MV-4-11 (cell line): ENCODE data around the gene DNAH12.
"Not testable (repeated sequence)": the region's sequence is repeated elsewhere in the genome, so short reads cannot be mapped to it uniquely, and the experiment has no call there.

Source experiments
- DNase-seq: peaks from one replicate; lab custom pipeline; 2025; lab: John Stamatoyannopoulos, UW

Gene DNAH12

DNA sequence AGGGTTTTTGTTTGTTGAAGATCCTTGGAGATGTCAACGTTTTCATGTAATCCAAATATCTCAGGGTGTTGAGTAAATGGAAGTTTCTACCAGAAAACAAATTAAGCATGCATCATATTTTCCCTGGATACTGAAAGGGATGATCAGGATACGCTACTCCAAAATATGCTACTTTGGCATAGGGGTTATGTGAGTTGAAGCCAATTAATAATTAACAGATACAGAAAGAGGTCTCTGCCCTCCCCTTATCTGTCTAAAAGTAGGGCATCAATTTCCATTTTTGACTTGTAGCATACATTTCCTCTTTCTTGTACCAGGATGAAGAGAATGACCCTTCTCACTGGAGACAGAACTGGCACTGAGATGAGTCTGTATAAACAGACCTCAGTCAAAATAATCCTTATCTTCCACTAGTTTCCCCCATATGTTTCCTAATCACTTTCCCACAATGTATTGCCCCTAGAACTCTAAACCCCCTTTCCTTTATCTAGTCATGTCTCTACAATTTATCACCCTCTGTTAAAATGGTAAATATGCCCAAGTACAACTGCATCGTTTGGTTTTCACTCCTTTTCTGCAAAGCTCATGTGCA lies 234.3 kb downstream of the DNAH12 start:
- no peak for DNase-seq

GRCh38 chr3:57303520-57303919 lies 240.6 kb downstream of the DNAH12 start:
- DNase-seq: not testable (repeated sequence)

DNA sequence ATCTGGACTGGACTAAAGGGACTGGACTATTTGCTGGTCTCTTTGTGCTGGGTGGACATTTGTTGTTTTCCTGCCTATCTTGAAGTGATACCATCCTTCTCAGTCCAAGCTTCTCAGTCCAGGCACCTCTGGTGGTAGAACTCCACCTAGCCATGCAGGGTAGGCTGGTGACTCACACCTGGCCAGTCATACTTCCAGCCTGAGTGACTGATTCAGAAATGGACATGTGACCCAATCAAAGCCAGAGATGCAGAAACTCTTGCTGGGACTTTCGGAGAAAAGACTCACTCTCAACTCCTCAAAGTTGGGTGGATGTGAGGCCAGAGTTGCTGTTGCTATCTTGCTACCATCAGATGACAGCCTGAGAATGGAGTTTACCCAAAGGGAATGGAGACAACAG lies 246.1 kb downstream of the DNAH12 start:
- no peak for DNase-seq

DNA sequence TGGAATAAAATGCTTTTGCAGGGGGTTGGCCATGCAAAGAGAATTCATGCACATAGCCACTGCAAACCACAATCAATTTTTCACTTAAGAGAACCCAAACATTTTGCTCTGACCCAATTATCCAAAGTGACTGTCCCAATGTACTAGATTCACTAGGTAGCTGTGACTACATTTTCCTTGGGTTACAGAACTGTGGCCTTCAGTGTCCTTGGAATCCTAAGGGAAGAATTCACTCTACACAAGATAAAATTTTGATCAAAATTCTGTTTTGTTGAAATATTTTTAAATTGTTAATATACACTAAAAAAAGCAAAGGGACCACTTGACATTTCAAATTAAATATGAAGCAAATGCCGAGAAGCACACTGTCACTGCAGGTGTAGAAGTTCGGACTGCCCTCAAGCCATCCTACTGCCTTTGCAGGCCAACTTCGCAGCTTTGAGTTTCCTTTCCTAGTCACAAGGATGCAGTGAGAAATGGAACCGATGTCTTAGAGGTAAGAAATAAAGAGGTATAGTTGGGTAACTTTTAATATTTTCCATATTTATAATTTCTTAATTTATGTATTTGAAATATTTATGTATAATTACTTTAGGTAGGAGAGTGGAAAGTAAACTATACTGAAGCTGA lies 251.1 kb downstream of the DNAH12 start:
- no peak for DNase-seq

DNA sequence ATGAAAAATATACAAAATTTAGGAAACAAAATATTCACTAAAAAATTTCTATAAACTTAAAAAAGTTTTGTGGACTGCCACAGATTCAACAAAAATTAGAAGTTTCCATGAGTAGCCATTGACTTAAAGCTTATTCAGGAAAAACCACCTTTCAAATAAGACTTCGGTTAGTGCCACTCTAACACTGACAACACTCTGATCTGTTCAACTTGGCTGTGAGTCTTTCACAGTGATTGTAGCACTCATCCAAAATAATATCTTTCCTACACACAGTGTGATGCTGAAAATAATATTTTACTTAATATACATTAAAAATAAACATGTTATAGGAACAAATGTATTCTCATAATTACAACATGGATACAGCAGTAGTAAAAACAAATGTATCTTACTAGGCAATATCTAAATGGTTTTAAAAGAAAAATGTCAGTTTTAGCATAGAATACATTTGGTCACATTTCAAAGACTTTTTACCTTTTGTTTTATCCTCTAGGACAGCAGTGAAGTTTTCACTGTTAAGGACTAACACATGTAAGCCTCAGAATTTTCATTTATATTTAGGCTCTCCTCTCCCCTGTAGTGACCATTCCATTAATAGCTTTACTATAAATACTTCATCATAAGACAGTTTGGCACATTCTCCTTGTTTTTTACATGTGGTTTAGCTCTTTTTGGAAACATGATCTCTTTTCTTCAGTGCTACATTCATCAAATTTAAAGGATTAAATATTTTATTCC lies 251.8 kb downstream of the DNAH12 start, which contains the start of gene ASB14:
ASB14 (minus strand) TSS at position 527 of the 738 bp plus-strand sequence. CDS start 652 bp downstream, outside the sequence.
- no peak for DNase-seq

GRCh38 chr3:57288403-57288802 lies 255.7 kb downstream of the DNAH12 start:
- DNase-seq: no peak

- DNase-seq: no peak
Observed at GRCh38 chr3:57287205-57287604, 256.9 kb downstream of the DNAH12 start.

- DNase-seq: no peak
Observed at GRCh38 chr3:57283334-57283733, 260.8 kb downstream of the DNAH12 start.

DNA sequence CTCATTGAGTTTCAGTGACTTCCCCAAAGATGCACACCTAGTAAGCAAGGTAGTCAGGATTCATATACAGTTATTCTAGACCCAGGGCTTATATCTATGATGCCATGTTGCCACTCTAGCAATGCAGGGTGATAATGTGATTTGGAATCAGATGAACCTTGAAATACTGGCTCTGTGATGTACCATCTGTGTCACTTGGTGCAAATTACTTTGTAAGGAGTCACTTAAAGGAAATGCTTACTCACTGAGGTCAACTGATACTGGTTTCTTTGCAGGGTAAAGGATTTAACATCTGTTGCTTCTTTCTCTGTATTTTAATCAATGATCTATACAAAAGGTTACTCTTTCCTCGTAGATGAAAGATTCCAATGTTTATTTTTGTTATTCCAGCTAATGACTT lies 262.4 kb downstream of the DNAH12 start:
- DNase-seq: peak; percentile 11

DNA sequence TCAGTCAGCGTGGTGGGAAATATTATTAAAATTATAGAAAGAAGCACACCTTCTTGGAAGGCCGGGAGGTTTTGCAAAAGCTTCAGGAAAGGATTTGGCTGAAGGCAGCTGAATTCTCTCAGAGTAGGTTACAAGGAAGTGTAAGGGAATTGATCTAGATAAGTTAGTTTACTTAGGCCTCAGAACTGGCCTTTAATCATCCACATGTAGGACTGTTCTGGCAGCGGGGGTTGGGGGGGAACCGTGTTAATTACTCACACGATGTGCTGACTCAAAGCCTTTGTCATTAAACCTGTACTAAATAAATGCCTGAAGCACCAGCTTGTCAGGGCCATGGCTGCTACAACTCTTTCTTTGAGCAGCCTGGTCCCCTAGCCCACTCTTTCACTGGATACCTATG lies 264.5 kb downstream of the DNAH12 start:
- DNase-seq: no peak

DNA sequence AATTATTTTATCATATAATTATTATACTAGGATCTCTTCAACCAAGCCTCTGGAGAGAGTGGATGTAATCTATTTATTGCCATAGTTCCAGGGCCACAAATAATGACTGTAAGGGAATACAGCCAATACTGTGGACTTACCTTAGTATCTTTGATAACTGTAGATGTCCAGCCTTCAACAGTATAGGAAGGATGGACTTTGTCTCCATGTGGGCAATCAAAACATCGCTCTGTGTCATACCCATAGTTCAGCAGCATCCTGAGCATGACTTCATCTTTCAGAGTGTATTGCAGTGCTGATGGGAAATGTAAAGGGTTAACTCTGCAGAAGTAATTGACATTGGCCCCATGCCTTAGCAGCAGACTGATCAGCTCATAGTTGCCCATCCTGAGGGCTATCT lies 265.9 kb downstream of the DNAH12 start:
- DNase-seq: no peak

GRCh38 chr3:57275393-57275792 lies 268.8 kb downstream of the DNAH12 start:
- no peak for DNase-seq

DNA sequence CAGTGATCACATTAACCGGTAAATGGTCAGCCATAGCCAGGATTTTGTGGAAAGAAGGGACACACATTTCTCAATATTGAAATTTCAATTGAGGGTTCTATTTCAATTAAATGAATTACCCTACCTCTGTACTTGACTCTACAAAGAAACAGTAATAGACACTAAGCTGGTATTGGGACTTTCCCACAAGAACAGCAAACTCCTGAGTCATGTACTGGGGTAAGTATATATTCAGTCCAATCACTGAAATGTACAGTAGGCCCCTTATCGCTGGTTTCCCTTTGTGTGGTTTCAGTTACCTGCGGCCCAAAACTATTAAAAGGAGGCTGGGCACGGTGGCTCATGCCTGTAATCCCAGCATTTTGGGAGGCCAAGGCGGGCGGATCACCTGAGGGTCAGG lies 269.3 kb downstream of the DNAH12 start:
- DNase-seq: no peak

DNA sequence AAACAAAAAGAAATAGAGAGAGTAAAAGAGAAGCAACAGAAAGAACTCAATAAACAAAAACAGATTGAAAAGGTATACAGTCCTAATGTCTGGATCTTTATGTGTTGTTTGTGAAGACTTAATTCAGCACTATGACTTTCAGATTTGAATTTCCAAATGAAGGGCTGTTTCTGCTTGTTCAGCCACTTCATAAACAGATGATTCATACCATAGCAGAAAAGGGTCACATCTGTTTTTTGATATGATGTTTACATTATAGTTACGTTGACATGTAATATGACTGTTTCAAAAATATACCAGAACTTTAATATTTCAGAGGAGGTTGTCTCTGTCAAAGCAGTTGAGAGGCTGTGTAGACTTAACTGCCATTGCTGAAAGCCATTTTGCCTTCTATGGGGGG lies 275.7 kb downstream of the DNAH12 start:
- DNase-seq: no peak

GRCh38 chr3:57261929-57262328 lies 282.2 kb downstream of the DNAH12 start:
- no peak for DNase-seq

- DNase-seq: no peak
Observed at GRCh38 chr3:57261119-57261518, 283.0 kb downstream of the DNAH12 start.

DNA sequence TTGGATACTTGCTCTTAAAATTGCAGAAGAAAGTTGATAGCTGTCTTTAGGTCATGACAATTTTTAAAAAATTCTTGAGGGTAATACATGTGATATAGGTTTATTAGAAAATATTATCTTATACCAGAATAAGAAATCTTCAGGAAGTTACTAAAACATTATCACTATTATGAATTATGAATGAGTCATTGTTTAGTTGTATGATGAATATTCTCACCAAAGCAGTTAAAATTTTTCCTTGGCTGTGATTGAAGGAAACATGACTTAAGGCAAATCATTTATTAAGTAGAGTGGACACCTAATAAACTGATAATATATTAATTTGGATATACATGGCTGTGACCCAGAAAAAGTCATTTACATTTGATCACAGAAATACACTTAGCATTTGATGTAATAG lies 286.5 kb downstream of the DNAH12 start:
- DNase-seq: no peak

DNA sequence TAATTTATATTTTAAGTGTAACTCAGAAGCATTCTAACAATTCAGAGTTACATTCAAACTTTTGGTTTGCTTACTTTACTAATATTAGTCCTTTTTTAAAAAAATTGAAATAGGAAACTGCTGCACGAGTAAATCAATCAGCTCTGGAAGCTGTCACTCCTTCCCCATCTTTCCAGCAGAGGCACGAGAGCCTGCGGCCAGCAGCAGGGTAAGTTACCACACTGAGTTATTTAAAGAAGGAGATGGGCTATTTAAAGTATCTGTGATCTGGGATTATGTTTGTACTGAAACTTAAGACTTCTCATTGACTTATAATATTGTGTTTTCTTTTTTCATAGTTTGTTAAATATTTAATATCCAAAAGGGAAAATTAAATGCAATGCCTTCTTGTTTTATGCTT lies 287.3 kb downstream of the DNAH12 start:
- peak; percentile 33 for DNase-seq

DNA sequence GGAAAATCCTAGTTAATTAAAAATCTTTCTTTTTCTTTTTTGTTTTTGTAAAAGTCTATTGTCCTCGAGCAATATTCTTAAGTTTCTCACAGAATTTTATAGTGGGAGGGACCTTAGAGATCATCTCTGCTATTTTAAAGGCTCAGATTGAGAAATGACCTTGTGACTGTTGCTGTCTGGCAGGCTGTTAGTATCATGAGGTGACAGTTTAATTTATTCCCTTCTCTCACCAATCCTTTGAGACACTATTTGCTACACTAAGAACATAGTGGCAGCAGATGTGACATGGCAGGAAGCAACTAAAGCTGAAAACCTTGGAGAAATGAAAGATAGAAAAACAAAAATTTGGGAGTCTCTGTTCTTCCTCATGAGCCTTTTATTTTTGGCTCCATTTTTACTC lies 291.7 kb downstream of the DNAH12 start:
- DNase-seq: no peak

DNA sequence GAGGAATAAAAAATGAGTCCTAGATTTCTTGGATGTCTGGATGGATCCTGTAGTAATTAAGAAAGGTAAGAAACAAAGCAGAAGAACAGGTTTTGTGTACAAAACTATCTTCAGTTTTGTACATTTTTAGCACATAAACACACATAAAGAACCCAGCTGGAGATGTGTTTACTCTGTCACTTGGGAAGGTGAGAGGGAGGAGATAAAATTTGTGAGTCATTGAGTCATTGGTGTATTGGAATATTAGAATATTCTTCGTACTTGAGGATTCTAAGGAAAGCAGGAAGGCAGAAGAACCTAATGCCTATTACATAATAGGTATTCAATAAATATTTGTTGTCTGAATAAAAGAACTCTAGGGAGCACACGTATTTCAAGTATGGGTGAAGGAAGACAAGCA lies 299.2 kb downstream of the DNAH12 start:
- DNase-seq: no peak
